Sigmoid colon (tissue), 7 donors: ENCODE data around the gene ARAP3. TPM values are rescaled to one million over a fixed set of nuclear protein-coding genes. Genes with fewer than 3 reads are reported as not detected.

ENCODE experiments used
- DNase-seq: peaks from one replicate; pipeline ENCODE4 v3.0.0-alpha.2; 2019
- H3K27ac ChIP-seq, 4 donors: fragments of 200-600 bp; sonication (generic); one replicate each; pipeline ENCODE4 v1.5.1; 2016 to 2019; ENCODE audit warnings: mild to moderate bottlenecking in 1 of 4
- H3K27me3 ChIP-seq, 3 donors: fragments of 200-600 bp; sonication (generic); one replicate each; pipeline ENCODE4 v1.5.1; 2019; ENCODE audit warnings: mild to moderate bottlenecking in 1 of 3
- H3K36me3 ChIP-seq, 4 donors: fragments of 200-600 bp; sonication (generic); one replicate each; pipeline ENCODE4 v1.5.1; 2016 to 2019
- H3K4me1 ChIP-seq, 4 donors: fragments of 200-600 bp; sonication (generic); one replicate each; pipeline ENCODE4 v1.5.1; 2017 to 2019
- H3K4me3 ChIP-seq, 4 donors: fragments of 200-600 bp; sonication (generic); one replicate each; pipeline ENCODE4 v1.5.1; 2017 to 2019; ENCODE audit warnings: mild to moderate bottlenecking in 2 of 4, moderate library complexity in 1 of 4
- H3K9me3 ChIP-seq, 4 donors: fragments of 200-600 bp in 3 of 4; sonication (generic) in 3 of 4; one replicate each; pipeline versions ENCODE4 v1.5.1 to v1.6.1; 2013 to 2019
- EP300 ChIP-seq, 4 donors: sonication (generic); formaldehyde crosslinking; IDR thresholded peaks; one replicate each; pipeline ENCODE4 v1.6.1; 2017; ENCODE audit warnings: antibody characterized with exemption in 4 of 4
- POLR2A ChIP-seq, 2 donors: fragments of 450-650 bp; IDR thresholded peaks; one replicate each; pipeline ENCODE4 v1.6.1; 2016; ENCODE audit warnings: antibody characterized with exemption in 2 of 2, mild to moderate bottlenecking in 2 of 2, moderate library complexity in 2 of 2
- POLR2AphosphoS5 ChIP-seq, 4 donors: sonication (generic); formaldehyde crosslinking; IDR thresholded peaks; one replicate each; pipeline ENCODE4 v1.6.1; 2017; ENCODE audit warnings: antibody characterized with exemption in 4 of 4
- WGBS, 2 donors: extraction: QIAGEN DNeasy Blood & Tissue Kit; methylation state at CpG; one replicate each; pipeline ENCODE4 v1.1.7; 2013; 5-methylcytosine and 5-hydroxymethylcytosine counted together
- intact Hi-C: fragments of 100-400 bp; cut with DNase I; formaldehyde crosslinking; loops from one replicate; pipeline ENCODE4 v1.15.1; 2023
- polyA plus RNA-seq, 3 donors: library from polyadenylated mRNA; stranded (reverse); fragments of 200-250 nt; gene quantifications; one replicate each; pipeline ENCODE4 v1.2.3, GENCODE V29; 2013
- total RNA-seq, 4 donors: library from RNA; depleted of rRNA; stranded (reverse); fragments of >200 nt; gene quantifications; one replicate each; pipeline ENCODE4 v1.1.0, GENCODE V29; 2016
- TF ChIP-seq, protein P1 (sequence below), 4 experiments: fragments of 450-650 bp in 3 of 4; fragments of 200-600 bp in 1 of 4; IDR thresholded peaks; one replicate each; pipeline ENCODE4 v1.5.1; 2016 to 2019; ENCODE audit warnings: antibody characterized with exemption in 4 of 4, mild to moderate bottlenecking in 3 of 4, moderate library complexity in 2 of 4
- donor health status: healthy with polysubstance abuse.
- donor health status: Bipolar disorder and iron deficiency.
- donor health status: healthy.

ARAP3 gene
- total and polyA plus RNA-seq, 7 donors, result 1.2 to 7.8 (median 3.4) TPM

DNA sequence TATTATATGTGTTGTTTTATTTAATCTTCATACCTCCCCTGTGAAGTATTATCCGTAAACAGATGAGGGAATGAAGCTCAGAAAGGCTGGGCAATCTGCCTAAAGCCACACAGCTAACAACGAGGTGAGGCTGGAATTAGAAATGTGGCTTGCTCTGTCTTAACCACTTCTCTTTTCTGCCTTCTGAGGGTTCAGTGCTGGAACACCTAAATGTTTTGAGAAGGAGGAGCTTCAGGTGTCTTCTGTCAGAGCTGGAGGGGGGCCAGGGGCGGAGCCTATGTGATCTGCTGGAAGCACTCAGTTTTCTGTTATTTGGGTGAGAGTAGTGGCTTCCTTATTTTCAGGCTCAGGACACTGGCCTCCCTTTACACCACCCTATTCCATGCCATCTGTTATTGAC is 35.0 kb upstream of the ARAP3 start:
- H3K4me3 ChIP-seq, result no peak overlapping the region
- H3K27ac ChIP-seq, result no peak overlapping the region
- 58 to 62% methylated on average over 3 of the region's 3 CpGs for WGBS, 2 donors
- peaks cover 0 to 11% (median 0%) of the 10 kb centered on the region in 3 donors for H3K27me3 ChIP-seq
- H3K4me1 ChIP-seq, result no peaks in the 10 kb centered on the region
- no peaks in the 10 kb centered on the region for H3K36me3 ChIP-seq
- intact Hi-C loops, result no loop called here
- TF ChIP-seq POLR2A (IDR thresholded peaks at IDR 0.05), result no peak
- H3K9me3 ChIP-seq, result no peaks in the 10 kb centered on the region
- DNase-seq, result no peak

DNA sequence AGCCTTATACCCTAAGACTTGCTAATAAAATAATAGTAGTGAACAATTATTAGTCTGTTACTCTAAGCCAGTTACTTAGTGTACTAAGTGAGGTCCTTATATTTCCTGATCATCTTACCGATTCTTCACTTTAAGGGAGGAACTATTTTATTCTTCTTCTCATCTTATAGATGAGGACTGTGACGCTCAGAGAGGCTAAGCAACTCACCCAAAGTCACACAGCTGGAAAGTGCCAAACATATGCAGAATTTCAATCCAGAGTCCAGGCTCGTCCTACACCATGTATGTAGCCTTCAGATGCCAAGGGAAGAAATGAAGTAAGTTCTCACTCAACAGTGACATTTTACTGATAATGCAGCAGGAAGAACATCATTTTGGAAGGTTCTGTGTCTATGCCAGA is 34.4 kb upstream of the ARAP3 start:
- WGBS, 2 donors, result 90 to 91% methylated on average over 3 of the region's 3 CpGs
- intact Hi-C loops, result no loop called here

GRCh38 chr5:141716009-141716408 is 34.0 kb upstream of the ARAP3 start:
- no peak overlapping the region for H3K4me3 ChIP-seq
- H3K27ac ChIP-seq, result no peak overlapping the region
- TF ChIP-seq, protein P1, sequence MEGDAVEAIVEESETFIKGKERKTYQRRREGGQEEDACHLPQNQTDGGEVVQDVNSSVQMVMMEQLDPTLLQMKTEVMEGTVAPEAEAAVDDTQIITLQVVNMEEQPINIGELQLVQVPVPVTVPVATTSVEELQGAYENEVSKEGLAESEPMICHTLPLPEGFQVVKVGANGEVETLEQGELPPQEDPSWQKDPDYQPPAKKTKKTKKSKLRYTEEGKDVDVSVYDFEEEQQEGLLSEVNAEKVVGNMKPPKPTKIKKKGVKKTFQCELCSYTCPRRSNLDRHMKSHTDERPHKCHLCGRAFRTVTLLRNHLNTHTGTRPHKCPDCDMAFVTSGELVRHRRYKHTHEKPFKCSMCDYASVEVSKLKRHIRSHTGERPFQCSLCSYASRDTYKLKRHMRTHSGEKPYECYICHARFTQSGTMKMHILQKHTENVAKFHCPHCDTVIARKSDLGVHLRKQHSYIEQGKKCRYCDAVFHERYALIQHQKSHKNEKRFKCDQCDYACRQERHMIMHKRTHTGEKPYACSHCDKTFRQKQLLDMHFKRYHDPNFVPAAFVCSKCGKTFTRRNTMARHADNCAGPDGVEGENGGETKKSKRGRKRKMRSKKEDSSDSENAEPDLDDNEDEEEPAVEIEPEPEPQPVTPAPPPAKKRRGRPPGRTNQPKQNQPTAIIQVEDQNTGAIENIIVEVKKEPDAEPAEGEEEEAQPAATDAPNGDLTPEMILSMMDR (IDR thresholded peaks at IDR 0.05), result no peak
- no peak for TF ChIP-seq POLR2AphosphoS5 (IDR thresholded peaks at IDR 0.05)
- no peak for TF ChIP-seq POLR2A (IDR thresholded peaks at IDR 0.05)
- no peak for TF ChIP-seq EP300 (IDR thresholded peaks at IDR 0.05)
- no peaks in the 10 kb centered on the region for H3K4me1 ChIP-seq
- intact Hi-C loops, result no loop called here
- WGBS, 2 donors, result 52 to 73% methylated on average over 3 of the region's 3 CpGs
- H3K9me3 ChIP-seq, result no peaks in the 10 kb centered on the region
- H3K27me3 ChIP-seq, result peaks cover 0 to 11% (median 0%) of the 10 kb centered on the region in 3 donors
- H3K36me3 ChIP-seq, result no peaks in the 10 kb centered on the region
- DNase-seq, result no peak

More for the DNA sequence above, 34.4 kb upstream of the ARAP3 start:
- DNase-seq, result no peak
- no peak for TF ChIP-seq EP300 (IDR thresholded peaks at IDR 0.05)
- TF ChIP-seq, protein P1 (IDR thresholded peaks at IDR 0.05), result no peak
- no peak for TF ChIP-seq POLR2A (IDR thresholded peaks at IDR 0.05)
- TF ChIP-seq POLR2AphosphoS5 (IDR thresholded peaks at IDR 0.05), result no peak
- Histone ChIP-seq H3K36me3 (no peaks in the 10 kb centered on the region), H3K9me3 (no peaks in the 10 kb centered on the region), H3K27ac (no peak overlapping the region), H3K4me3 (no peak overlapping the region), H3K4me1 (no peaks in the 10 kb centered on the region), H3K27me3 (peaks cover 0 to 11% (median 0%) of the 10 kb centered on the region in 3 donors)

DNA sequence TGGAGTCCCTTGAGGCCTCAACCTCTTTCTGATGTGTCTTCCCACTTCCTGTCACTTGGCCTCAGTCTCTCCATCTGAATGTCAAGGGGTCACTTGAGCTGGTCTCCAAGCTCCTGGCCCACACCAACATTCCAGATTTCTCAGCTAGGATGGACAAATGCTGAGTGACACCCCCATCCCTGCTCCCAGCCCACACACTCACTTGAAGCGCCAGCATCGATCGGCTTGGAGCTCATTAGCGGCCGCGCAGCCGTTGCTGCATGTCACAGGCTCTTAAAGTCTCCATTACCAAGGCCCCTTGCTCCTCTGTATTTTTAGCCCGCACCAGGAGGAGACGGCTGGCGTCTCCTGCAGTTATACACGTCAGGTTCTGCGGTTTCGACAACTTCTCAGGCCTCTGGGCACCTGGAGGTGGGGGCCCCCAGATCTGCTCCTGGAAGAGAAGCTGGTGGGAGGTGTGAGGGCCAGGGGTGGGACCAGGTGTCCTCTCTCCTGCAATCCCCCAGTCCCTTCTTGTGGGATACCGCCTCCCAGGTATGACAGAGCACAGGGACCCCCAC is 33.4 kb upstream of the ARAP3 start:
- intact Hi-C loops, result no loop called here

GRCh38 chr5:141714542-141715310 is 32.7 kb upstream of the ARAP3 start:
- TF ChIP-seq POLR2A (IDR thresholded peaks at IDR 0.05) (no peak), EP300 (IDR thresholded peaks at IDR 0.05) (no peak), POLR2AphosphoS5 (IDR thresholded peaks at IDR 0.05) (no peak)
- TF ChIP-seq, protein P1 (IDR thresholded peaks at IDR 0.05), result no peak
- intact Hi-C loops, result no loop called here
- no peak for DNase-seq
- H3K36me3 ChIP-seq, result no peaks in the 10 kb centered on the region
- no peaks in the 10 kb centered on the region for H3K9me3 ChIP-seq
- H3K27ac ChIP-seq, result no peak overlapping the region
- WGBS, 2 donors, result 60 to 80% methylated on average over 1 of the region's 1 CpG
- H3K4me3 ChIP-seq, result no peak overlapping the region
- no peaks in the 10 kb centered on the region for H3K4me1 ChIP-seq
- peaks cover 0 to 11% (median 0%) of the 10 kb centered on the region in 3 donors for H3K27me3 ChIP-seq

More for the DNA sequence above, 33.4 kb upstream of the ARAP3 start:
- Histone ChIP-seq H3K27me3 (peaks cover 0 to 11% (median 0%) of the 10 kb centered on the region in 3 donors), H3K9me3 (no peaks in the 10 kb centered on the region), H3K4me3 (no peak overlapping the region), H3K4me1 (no peaks in the 10 kb centered on the region), H3K27ac (no peak overlapping the region), H3K36me3 (no peaks in the 10 kb centered on the region)
- no peak for TF ChIP-seq EP300 (IDR thresholded peaks at IDR 0.05)
- TF ChIP-seq POLR2A (IDR thresholded peaks at IDR 0.05), result no peak
- TF ChIP-seq POLR2AphosphoS5 (IDR thresholded peaks at IDR 0.05), result no peak
- TF ChIP-seq, protein P1 (IDR thresholded peaks at IDR 0.05), result no peak
- WGBS, 2 donors, result 80 to 89% methylated on average over 14 of the region's 14 CpGs
- DNase-seq, result no peak
